HG02763 (cell line): Measurements from ENCODE around the gene EID1.
A peak's percentile ranks its signal among the peaks of the same experiment; 100 is the strongest.
"Not testable (repeated sequence)": the region's sequence is repeated elsewhere in the genome, so short reads cannot be mapped to it uniquely, and the experiment has no call there.

Source experiments
- ATAC-seq: cut with Tn5 transposase; IDR thresholded peaks from one replicate; pipeline ENCODE4 v1.9.1; 2021; ENCODE audit warnings: mild to moderate bottlenecking, moderate library complexity; ENCODE audit not compliant: unreplicated experiment

The EID1 gene

DNA sequence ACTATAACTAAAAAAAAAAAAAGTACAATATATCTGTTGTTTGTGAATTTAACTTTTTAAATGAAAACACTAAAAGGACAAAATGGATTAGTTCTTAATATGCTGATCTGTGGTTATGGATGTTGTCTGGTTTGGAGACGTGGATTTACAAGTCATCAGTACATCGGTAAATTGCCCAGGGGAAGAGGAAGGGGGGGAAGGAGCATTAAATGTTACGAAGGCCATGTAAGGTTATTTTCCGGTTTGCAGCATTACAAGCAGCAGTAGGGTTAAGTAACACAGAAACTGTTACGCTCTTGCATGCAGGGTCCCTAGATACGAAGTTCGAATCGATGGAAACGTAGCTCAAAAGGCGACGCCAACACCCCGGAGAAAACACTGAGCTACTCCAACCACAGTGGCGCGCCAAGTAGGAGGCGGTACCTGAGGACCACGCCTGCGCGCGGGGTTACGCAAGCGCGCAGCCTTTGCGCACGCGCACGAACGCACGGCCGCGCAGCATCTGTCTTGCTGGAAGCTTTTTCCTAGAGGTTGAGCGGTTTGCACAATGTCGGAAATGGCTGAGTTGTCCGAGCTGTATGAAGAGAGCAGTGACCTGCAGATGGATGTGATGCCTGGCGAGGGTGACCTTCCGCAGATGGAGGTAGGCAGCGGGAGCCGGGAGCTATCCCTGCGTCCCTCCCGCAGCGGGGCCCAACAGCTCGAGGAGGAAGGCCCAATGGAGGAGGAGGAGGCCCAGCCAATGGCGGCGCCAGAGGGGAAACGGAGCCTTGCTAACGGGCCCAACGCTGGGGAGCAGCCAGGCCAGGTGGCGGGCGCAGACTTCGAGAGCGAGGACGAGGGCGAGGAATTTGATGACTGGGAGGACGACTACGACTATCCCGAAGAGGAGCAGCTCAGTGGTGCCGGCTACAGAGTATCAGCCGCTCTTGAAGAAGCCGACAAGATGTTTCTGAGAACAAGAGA, at the start of gene EID1:
TSS of gene EID1 (plus strand) at position 505 of the 966 bp plus-strand sequence. CDS start at position 548, 43 bp downstream.
- peak; percentile 98 for ATAC-seq

DNA sequence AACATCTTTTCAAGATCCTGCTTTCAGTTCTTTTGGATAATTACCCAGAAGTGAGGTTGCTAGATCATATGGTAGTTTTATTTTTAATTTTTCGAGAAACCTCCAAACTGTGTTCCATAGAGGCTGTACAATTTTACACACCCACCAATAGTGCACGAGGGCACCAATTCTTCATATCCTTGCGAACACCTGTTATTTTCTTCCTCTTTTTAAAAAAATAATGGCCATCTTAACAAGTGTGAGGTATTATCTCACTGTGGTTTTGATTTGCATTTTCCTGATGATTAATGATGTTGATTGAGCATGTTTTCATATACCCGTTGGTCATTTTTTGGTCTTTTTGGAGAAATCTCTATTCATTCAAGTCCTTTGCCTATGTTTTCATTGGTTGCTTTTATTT, 49.5 kb upstream of the EID1 start:
- ATAC-seq: no peak

DNA sequence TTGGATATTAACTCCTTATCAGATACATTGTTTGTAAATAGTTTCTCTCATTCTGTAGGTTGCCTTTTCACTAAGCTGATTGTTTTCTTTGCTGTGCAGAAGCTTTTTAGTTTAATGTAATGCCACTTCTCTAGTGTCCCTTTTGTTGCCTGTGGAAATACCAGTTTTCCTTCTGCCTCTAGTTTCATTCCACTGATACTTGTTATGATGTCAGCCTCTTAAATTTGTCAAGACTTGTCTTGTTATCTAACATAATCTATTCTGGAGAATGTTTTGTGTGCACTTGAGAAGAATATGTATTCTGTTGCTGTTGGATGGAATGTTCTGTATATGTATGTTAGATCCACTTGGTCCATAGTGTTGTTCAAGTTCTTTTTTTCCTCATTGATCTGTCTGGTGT, 49.0 kb upstream of the EID1 start:
- no peak for ATAC-seq

DNA sequence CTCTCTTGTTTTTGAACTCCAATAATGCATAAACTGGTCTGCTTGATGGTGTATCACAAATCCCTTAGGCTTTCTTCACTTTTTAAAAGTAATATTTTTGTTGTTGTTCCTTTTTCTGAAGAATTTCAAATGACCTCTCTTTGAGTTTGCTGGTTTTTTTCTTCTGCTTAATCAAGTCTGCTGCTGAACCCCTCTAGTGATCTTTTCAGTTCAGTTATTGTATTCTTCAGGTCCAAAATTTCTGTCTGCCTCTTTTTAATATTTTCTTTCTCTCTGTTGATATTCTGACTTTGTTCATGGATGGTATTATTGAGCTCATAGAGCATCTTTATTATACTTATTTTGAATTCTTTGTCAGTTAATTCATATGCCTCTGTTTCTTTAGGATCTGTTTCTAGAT, 45.3 kb upstream of the EID1 start:
- ATAC-seq: no peak

- no peak for ATAC-seq
Measured at GRCh38 chr15:48833526-48834239, 44.3 kb upstream of the EID1 start.

DNA sequence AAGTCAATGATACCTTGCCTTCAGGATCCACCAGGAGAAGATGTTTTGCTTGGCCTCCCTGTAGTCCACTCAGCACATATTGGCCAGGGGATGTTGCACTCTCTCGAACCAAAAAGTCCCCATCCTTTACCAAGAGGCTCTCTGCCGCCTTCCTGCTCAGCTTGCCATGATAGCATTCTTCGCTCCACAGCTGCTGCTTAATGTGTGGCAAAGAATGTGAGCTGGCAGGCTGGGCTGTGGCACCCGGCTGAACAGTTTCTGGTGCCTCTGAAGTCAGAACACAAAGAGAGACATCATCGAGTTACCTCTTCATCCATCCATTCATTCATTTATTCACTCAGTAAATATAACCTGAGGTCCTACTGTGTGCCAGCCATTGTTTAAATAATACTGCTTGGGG, 43.2 kb upstream of the EID1 start:
- no peak for ATAC-seq

- ATAC-seq: no peak
Measured at GRCh38 chr15:48842501-48842900, 35.4 kb upstream of the EID1 start.

GRCh38 chr15:48845123-48845522, 32.8 kb upstream of the EID1 start:
- no peak for ATAC-seq

- ATAC-seq: no peak
Measured at GRCh38 chr15:48850648-48851047, 27.3 kb upstream of the EID1 start.

DNA sequence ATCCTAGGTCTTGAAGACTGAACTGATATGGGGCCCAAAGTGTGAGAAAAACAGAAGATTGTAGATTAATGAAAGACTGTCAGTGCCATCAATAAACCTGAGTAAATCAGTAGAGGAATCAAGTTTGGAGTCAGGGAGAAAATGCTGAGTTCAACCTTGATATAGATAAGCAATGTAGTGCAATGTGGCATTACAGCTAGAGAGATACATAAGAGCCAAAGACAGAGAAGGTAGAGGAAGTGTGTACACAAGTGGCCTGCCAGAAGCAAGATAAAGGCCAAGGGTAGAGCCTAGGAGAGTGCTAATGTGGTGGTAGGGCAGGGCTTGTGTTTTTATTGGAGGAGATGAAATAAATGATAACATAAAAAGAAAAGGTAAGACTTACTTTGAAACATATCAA, 26.0 kb upstream of the EID1 start:
- no peak for ATAC-seq

- not testable (repeated sequence) for ATAC-seq
Measured at GRCh38 chr15:48854434-48854833, 23.5 kb upstream of the EID1 start.

GRCh38 chr15:48855501-48856440, 22.2 kb upstream of the EID1 start:
- ATAC-seq: no peak

- no peak for ATAC-seq
Measured at GRCh38 chr15:48856942-48857341, 21.0 kb upstream of the EID1 start.

DNA sequence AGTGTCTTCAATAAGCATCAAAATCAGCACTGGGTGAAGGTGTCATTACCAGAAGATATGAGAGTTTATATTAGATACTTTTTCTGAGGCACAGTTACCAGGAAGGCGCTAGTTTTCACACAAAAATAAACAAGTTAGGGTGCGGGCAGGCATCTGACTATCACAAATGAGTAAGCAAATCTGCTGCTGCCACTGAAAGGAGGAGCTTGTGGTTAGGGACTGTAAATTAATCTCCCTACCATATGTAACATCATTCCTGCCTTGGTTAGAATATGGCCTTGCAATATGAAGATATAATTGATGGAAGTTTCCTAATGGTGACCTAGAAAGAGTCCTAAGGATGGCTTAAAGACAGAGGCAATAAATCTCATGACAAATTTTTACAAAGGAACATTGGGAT, 19.5 kb upstream of the EID1 start:
- no peak for ATAC-seq

GRCh38 chr15:48859426-48859825, 18.5 kb upstream of the EID1 start:
- no peak for ATAC-seq

DNA sequence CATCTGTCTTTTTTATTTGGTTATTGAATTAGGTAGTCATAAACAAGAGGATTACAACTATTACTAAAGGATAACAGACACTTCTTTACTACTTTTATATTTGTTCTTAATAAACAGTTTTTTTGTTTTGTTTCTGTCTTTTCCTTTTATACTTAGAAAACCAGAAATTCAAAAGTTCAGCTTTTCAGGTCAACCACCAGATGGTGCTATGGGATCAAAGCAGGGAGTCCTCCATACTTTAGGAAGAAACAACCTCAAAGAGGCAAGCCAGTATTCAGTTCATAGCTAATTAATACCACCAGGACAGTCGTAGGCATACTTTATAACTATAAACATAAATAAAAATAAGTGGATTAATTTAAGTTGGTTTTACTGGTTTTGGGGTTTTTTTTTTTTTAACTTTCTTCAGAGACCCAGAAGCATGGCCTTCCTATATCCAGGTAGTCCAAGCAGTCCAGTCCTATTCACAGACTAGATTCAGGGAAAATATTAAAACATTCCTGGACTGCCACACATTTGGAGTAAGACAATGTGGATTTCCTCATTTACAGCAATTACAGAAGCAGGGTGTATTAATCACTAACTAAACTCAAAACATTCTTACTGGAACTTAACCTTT, 16.0 kb upstream of the EID1 start:
- no peak for ATAC-seq

- no peak for ATAC-seq
Measured at GRCh38 chr15:48862705-48863104, 15.2 kb upstream of the EID1 start.

DNA sequence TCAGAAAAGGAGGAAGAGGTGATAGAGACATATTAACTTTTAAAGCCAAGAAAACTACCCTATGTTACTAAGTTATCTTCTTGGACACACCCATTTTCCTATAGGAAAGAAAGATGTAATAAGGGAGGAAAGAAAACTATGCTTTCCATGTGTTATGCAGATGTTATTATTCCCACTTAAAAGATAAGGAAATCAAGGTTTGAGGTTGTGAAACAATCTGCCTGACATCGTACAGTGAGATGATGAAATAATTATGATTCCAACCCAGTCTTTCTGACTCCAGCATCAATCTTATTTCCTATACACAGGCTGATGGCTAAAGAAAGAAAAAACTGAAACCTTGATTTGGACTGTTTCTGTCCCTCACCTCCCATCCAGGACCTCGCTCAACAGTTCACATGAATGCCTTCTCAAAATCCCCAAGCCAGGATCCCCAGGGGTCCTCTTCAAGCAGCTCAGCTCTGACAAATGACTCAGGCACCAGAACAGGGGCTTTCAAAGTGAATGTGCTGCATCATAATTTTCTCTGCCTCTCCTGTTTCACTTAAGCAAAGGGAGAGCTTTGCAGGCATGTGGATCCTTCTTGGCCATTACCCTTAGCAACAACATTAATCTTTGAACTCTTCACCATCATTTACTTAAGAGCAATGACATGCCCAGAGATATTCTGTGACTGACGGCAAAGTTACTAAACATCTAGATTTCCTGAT, 12.4 kb upstream of the EID1 start:
- no peak for ATAC-seq

GRCh38 chr15:48866141-48866563, 11.8 kb upstream of the EID1 start:
- no peak for ATAC-seq

- ATAC-seq: no peak
Measured at GRCh38 chr15:48868023-48868422, 9.9 kb upstream of the EID1 start.
